GM18873 (cell line): Measurements from ENCODE around the gene SETX.

Source experiments
- ATAC-seq: cut with Tn5 transposase; IDR thresholded peaks from one replicate; pipeline ENCODE4 v1.9.1; 2021; ENCODE audit warnings: mild to moderate bottlenecking, moderate library complexity, moderate number of reproducible peaks; ENCODE audit not compliant: unreplicated experiment, low FRiP score

SETX gene

DNA sequence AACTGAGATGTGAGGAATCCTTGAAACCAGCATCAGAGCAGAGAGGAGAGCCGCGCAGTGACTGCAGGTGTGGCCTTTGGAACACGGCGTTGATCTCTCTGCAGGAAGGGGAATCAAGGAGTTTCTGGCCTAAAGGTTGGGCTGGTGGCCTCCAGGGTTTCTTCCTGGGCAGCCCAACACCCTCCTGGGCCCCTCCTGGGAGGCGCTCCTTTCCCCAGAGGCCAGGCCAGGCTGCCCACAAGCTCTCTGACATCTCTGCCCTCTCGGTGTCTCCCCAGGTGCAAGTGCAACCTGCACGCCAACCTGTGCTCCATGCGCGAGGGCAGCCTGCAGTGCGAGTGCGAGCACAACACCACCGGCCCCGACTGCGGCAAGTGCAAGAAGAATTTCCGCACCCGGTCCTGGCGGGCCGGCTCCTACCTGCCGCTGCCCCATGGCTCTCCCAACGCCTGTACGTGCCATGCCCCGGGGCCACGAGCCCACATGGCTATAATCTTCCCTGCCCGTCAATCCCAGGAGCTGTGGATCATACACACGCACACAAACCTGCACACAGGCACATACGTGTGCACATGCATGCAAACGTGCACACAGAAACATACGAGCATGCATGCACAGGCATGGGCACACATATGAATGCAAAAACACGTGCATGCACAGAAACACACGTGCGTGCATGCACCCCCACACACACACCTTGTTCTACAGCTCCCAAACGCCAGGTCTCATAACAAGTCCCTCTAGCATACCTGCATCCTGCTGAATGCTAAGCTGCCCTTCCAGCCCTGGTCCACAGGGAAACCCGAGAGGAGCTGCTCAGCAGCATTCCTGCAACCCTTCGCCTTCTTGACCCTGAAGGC, 128.0 kb downstream of the SETX start:
- ATAC-seq = no peak

- ATAC-seq = no peak
Measured at GRCh38 chr9:132224645-132225044, 130.1 kb downstream of the SETX start.

DNA sequence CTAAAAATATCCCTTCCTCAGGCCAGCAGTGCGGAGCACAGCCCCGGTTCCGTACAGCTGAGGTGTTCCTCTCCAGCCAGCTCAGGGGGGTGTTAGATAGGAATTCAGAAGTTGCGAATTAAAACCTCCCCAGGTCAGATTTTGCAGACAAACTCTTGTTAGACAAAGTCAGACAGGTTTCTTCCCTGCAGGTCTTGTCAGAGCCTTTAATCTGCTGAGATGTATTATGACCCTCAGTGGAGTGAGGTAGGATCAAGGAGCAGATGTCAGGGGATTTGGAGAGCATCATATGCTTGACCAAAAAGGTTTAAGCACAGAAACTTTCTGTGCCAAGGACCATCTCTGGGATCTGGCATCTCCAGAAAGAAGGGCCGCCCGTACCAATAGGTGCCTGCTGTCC, 132.8 kb downstream of the SETX start:
- ATAC-seq = no peak

DNA sequence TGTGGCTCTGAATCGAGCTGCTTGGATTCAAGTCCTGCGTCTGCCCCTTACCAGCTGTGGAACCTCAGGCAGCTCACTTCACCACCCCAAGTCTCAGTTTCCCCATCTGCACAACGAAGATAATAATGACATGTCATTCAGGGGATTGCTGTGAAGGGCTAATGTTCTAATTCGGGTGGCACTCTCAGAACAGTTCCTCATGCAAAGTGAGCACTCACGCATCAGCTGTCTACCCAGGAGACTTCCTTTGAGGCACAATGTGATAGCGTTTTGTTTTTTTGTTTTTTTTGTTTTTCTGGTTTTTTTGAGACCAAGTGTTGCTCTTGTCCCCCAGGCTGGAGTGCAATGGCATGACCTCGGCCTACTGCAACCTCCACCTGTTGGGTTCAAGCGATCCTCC, 136.6 kb downstream of the SETX start:
- no peak for ATAC-seq

DNA sequence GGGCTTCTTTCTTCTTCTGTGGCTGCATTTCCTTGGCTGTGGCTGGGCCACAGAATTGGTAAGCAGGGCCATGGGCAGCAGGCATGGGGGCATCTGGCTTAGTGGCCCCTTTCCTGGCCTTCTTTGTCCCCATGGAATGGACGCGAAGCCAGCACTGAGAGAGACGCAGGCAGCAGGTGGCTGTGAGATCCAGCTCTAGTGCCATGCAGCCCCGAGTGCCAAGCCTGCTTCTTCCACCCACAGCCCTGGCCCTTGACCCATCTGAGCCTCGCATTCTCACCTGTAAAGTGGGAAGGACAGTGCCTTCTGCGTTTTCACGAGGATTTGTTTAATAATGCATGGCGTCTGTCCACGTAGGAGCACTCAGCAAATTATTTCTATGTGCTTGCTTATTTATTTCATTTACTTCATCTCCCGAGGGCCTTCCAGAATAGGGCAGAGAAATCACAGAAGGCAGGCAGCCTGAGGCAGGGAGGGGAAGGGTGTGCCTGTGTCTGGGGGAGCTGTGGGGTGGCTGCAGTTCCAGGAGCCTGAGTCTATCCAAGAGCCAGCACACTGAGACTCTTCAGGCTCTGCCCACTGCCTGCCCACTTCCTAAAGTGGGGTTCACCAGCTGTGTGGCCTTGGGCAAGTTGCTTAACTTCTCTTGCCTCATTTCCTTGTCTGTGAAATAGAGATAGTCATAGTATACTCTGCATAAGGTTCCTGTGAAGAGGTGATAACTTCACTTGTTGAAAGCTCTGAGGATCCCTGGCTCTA, 137.7 kb downstream of the SETX start:
- ATAC-seq = no peak

DNA sequence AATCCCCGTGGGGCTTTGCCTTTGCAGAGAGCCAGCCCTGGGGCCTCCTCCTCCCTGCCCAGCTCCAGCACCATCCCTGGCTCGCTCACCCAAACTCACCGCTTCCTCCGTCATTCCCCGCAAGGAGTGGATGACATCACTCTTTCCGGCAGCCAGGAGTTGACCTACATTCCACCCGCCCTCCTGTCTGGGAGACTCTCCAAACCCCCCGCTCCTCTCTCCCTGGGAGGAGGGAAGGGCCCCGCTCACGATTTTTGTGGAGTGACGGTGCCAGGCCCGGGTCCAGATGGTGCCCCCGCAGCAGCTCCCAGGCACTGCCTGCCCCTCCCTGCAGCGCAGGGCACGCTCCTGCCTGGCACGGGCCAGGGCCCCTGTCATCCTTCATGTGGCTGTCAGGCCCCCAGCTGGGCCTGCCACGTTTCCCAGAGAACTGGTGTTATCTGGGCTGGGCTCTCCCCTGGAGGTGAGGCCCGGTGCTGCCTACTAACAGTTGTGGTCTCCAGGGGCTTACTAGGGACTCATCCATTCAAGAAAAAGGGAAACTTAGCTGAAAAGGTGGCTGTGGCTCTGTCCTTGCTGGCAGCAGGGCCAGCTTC, 140.7 kb downstream of the SETX start:
- no peak for ATAC-seq

DNA sequence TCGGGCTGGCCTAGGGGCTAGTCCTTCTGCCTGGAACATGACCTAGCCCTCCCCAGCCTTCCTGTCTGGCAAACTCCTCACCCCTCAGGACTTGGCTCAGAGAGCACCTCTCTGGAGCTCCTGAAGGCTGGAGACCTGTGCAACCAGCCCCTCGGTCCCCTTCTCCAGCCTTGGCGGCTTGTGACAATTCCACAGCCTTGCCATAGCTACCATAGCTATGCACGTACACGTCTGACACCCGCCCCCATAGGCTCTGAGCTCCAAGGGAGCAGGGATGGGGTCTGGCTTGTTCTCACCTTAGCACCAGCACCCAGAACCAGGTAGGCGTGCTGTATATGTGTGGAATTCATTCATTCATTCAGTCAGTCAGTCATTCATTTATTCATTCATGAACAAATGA, 143.2 kb downstream of the SETX start:
- no peak for ATAC-seq
